HG02852 (cell line): Measurements from ENCODE around the gene WDR26.
"Not testable (repeated sequence)": the region's sequence is repeated elsewhere in the genome, so short reads cannot be mapped to it uniquely, and the experiment has no call there.

Experiments
- ATAC-seq: cut with Tn5 transposase; IDR thresholded peaks from one replicate; pipeline ENCODE4 v1.9.1; 2021; ENCODE audit warnings: mild to moderate bottlenecking, moderate library complexity; ENCODE audit not compliant: unreplicated experiment

WDR26 gene

DNA sequence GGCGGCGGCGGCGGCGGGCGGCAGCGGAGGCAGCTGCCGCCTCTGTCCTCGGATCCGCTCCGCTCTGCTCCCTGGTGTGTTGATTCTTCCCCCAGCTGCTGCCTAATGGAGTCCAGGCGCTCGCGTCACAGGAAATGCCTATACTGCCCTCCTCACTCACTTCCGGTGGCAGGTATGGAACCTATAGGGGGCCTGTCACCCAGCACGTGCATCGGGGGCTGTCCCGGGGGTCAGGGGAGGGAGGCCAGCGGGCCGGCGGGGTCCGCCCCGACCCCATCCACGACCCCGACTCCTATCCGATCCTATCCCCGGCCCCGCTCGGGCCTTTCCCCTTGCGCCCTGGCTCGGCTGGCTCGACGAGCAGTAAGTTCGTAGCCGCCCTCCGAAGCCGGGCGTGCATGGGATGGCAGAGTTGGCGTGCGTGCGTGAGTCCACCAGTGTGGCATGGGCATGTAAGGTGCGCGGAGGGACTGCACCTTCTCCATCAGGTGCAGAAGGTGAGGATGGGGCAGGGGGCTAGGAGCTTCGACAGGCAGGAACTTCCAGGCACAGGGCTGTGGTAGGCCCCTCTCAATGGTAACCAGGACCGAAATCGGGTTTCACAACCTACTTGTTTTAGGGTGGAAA, at the start of gene WDR26:
WDR26 (minus strand) TSS at position 107 of the 627 bp plus-strand sequence.
- peak; percentile 90 for ATAC-seq

DNA sequence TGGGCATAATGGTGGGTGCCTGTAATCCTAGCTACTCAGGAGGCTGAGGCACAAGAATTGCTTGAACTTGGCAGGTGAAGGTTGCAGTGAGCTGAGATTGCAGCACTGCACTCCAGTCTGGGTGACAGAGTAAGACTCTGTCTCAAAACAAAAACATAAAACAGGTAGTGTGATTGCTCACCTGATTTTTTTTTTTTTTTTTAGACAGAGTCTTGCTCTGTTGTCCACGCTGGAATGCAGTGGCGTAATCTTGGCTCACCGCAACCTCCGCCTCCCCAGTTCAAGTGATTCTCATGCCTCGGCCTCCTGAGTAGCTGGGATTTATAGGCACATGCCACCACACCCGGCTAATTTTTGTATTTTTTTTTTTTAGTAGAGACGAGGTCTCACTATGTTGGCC, 48.6 kb upstream of the WDR26 start:
- not testable (repeated sequence) for ATAC-seq

DNA sequence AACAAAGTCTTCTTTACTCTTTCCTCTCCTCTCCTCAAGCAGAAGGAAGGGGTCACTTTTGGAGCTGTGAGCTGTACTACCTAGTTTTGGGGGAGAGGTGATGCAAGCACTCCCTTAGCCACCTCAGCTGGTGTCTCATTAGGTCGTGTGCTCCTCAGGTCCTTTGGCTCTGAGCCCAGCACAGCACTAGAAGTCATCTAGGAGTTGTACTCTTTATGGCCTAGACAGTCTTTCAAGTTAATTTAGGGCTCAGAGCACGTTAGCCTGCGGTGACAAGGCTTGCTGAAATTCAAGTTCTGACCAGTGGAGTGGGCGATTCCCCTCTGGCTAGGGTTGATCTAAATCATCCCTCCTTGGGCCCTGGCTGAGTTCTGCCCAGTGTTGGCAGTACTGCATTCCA, 48.0 kb upstream of the WDR26 start:
- no peak for ATAC-seq

DNA sequence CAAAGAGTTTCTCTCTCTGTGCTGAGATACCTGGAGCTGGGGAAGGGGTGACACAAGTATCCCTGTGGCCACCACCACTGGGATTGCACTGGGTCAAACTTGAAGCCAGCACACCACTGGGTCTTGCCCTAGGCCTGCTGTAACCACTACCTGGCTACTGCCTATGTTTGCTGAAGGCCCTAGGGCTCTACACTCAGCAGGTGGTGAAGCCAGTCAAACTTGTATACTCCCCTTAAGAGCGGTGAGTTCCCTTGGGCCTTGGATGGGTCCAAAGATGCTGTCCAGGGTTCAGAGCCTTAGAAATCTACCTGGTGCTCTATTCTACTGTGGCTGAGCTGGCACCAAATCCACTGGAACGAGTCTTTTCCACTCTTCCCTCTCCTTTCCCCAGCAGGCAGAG, 47.0 kb upstream of the WDR26 start:
- no peak for ATAC-seq

DNA sequence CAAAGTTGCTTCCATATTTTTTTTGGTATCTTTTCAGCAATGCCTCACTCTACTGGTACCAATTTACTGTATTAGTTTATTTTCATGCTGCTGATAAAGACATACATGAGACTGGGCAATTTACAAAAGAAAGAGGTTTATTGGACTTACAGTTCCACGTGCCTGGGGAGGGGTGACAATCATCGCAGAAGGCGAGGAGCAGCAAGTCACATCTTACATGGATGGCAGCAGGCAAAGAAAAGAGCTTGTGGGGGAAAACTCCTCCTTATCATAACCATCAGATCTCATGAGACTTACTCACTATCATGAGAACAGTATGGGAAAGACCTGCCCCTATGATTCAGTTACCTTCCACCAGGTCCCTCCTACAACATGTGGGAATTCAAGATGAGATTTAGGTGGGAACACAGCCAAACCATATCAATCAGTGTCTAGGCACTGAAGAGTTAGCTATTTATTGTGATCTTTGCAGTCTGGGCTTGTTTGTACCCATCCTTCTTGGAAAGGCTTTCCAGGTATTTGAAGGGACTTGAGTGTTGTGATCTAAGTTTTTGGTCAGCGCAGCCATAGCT, 46.4 kb upstream of the WDR26 start:
- not testable (repeated sequence) for ATAC-seq

DNA sequence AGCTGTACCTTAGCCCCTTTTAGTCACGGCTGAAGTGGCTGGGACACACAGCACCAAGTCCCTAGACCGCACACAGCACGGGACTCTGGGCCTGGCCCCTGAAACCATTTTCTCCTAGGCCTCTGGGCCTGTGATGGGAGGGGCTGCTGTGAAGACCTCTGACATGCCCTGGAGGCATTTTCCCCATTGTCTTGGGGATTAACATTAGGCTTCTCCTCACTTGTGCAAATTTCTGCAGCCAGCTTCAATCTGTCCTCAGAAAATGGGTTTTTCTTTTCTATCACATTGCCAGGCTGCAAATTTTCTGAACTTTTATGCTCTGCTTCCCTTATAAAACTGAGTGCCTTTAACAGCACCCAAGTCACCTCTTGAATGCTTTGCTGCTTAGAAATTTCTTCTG, 45.6 kb upstream of the WDR26 start:
- ATAC-seq: not testable (repeated sequence)

DNA sequence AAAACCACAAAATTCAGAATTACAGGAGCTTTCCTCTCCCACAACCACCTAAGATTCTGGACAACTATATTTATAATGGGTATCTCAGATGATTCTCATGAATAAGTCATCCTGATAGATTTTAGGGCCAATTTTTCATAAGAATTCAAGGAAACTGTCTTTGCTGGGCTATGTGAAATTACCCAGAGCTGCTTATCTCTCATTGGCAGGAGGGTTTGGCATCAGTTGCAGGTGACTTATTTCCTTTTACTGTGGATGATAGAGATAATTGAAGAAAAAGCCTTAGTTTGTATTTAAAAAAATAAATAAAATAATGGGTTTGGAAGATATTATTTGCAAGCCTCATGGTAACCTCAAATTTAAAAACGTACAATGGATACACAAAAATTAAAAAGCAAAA, 38.2 kb upstream of the WDR26 start:
- no peak for ATAC-seq

DNA sequence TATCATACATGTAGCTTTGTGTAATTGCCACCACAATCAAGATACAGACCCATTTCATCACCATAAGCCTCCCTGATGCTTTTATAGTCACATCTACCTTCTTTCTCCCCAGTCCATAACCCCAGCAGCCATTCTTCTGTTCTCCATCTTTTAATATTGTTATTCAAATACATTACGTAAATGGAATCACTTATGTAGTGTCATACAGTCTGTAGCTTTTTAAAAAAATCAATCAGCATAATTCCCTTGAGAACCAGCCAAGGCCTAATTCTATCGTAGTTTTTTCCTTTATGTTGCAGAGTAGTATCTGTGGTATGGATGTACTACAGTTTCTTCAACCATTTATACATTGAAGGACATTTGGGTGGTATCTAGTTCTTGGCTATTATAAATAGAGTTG, 31.6 kb upstream of the WDR26 start:
- no peak for ATAC-seq

DNA sequence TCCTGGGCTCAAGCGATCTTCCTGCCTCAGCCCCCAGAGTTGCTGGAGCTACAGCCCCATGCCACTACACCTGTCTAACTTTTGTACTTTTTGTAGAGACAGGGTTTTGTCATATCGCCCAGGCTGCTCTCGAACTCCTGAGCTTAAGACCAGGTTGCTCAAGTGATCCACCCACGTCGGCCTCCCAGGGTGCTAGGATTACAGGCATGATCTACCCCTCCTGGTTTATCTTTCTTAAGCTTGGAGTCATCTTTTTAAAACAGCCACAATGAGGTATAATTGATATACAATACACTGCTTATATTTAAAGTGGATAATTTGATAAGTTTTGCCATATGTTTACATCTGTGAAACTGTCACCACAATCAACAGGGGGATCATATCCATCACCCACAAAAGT, 25.4 kb upstream of the WDR26 start:
- ATAC-seq: no peak

DNA sequence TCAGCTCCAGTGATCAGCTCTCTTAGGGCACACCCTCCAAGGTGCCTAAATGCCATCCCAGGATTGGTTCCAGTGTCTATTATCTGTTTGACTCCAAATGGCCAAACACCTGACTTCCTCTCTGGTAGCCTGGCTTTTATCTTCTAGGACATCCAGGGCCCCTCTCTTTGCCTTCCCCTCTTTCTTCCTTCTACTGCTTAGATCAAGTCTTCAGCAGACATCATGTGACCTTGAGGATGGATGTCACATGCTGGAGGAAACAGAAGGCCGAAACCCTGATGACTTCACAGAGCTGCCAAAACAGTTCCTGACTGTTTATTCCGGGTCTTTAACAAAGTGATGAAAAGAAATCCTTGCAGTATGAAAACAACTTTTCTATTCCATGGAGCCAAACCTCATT, 24.4 kb upstream of the WDR26 start:
- ATAC-seq: no peak

DNA sequence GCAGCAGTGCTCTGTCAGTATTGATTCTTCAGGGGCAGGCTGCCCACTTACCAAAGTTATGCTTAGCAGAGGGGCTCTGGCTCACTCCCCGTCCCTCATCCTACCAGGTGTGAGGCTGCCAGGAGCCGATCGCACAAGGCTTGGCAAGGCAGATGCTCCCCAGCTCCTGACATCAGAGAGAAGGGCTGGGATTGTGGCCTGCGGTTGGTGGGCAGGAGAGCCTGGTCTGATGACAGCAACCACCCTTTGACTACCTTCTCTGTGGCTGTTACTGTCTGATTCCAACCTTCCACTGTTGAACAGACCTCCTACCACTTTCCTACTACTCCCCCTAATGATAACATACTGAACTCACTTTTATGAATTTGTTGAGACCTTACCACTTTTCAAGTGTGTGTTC, 23.7 kb upstream of the WDR26 start:
- no peak for ATAC-seq

DNA sequence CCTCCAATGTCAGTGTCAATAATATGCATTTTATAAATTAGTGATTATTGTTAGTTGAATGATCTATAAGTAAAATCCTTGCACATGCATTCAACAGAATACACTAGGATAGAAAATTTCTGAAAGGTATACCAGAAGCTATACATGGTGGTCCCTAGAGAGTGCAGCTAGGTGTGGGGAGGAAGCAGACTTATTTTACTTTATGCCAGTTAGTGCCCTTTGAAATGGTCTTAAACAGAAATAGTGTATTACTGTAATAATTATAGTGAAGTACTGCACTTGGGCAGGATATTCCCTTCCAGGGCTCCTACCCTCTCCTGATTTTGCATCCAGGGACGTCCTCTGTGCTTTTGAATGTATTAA, 23.2 kb upstream of the WDR26 start:
- no peak for ATAC-seq

DNA sequence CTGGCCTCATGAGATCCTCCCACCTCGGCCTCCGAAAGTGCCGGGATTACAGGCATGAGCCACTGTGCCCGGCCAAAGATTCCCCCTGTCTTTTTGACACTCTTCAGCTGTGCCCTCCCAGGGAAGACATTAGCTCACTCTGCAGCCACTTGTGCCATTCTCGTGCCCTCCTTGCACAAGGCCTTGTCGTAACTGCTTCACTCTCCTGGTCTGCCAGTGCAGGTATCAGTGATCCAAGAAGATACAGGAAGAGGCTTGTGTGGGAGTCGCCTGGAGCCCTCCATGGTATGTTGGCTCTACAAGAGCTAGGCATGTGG, 22.0 kb upstream of the WDR26 start:
- ATAC-seq: no peak

DNA sequence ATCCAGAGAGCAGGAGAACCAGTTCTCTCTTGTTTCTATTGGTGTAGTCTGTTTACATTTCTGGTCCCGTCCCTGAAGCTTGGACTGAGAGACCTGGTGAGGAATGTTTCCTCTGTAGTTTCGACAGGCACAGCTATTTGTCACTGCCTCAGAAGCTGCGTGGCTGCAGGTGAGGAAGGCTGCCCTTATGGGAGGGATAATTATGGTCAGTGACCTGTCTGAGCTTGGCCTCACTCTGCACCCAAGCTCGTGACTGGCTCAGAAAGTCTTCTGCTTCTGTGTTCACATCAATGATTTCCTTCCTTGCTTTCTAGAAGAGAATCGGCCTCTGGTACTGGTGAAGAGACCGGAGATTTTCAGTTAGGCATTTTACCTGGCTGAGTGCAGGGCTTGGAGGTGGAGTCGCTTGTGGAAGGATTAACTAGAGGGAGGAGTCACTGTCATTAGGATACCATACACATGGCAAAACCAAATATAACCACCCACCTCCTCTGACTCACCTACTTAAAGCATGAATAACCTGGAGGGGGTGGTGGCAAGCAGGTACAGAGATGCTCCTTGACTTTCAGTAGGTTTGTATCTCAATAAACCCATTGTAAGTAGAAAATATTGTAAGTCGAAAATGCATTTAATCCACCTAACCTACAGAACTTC, 19.9 kb upstream of the WDR26 start:
- no peak for ATAC-seq

DNA sequence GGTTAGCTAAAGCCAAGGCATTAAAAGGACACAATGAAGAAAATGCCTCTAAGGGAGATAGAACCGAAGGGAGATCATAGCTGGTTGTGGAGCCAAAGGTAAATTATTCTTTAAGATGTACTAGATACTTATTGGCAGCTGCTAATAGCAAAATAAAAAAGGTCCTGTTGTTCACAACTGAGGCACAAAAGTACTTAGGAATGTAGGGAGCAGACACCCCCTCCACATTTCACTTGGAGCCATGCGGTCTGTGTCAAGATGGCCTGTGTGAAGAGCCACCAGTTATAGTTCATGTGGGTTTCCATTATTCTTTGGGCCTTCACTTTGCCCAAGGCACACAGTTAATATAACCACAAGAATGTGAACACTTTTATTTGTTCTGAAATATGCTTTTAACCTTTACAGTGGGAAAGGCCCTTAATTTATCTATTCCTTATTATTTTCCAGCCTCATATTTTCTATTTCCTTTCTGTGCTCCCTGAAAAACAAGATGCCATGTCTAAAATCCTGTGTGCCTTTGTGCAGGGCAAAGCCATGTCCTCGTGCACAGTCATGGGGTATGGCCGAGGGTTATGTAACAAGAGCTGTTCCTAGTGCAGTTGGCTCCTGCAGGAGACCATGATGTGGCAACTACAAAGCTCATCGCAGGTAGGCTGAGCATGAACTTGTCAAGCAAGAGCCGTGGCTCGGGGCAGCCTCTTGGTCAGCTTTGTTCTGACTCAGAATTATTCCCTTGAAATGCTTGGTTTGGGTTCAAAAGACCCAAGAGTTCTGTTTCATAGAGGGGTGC, 16.2 kb upstream of the WDR26 start:
- no peak for ATAC-seq

DNA sequence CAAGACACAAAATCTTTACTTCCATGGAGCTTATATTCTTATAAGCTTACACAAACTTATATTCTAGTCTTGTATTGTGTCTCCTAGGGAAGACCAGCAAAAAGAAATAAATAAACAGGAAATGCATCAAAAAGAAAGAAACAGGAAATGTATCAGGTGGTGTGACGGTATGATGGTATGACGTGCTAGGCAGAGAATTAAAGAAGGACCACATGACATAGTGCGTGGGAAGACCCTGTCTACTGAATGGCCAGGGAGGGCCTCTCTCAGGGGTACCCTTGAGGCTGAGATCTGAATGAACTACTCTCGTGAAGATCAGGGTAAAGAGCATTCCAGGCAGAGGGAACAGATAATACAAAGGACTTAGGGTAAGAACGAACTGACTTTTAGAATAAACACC, 15.6 kb upstream of the WDR26 start:
- ATAC-seq: no peak

DNA sequence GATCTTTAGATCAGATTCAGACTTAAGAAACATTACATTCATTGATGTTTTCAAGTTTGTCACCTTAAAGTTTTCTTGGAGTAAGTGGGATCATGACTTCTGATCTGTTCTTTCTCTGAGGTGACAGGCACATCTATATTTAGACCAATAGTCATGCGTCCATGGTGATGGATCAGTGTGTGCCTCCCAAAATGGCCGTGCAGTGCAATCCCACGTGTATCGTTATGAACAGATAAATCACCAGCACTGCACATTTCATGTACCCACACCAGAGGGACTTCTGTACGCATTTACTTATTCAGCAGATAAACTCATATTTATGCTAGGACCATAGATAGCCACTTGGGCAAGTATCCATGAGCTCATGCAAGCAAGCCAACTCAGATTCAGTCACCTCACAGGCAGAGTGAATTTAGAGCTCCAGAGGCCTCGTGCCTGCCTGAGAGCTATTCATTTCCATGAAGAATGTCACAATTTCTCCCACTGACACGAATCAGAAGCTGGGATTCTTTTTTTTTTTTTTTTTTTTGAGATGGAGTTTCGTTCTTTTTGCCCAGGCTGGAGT, 13.9 kb upstream of the WDR26 start:
- ATAC-seq: no peak

DNA sequence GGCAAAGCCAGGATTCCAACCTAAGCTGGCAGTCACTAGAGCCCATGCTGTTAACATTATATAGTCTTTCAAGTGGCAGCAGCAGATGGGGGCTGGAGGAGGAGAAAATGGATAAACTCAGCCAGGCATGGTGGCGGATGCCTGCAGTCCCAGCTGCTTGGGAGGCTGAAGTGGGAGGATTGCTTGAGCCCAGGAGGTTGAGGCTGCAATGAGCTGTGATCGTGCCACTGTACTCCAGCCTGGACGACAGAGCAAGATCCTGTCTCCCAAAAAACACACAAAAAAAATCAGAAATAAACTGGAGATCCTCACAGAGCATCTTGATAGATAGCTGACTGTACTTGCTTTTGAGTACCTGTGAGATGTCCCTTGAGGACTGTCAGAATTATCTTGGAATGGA, 13.4 kb upstream of the WDR26 start:
- no peak for ATAC-seq

DNA sequence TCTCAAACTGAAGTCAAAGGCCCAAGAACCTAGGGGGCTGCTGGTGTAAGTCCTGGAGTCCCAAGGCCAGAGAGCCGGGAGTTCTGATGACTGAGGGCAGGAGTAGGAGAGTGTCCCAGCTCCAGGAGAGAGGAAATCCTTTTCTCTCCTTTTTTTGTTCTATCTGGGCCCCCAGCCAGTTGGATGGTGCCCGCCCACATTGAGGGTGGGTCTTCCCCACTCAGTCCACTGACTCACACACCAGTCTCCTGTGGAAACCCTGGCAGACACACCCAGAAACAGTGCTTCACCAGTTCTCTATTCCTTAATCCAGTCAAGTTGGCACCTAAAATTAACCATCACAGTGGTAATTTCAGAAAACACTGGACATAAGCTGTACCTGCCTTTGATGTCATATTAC, 12.7 kb upstream of the WDR26 start:
- ATAC-seq: no peak

DNA sequence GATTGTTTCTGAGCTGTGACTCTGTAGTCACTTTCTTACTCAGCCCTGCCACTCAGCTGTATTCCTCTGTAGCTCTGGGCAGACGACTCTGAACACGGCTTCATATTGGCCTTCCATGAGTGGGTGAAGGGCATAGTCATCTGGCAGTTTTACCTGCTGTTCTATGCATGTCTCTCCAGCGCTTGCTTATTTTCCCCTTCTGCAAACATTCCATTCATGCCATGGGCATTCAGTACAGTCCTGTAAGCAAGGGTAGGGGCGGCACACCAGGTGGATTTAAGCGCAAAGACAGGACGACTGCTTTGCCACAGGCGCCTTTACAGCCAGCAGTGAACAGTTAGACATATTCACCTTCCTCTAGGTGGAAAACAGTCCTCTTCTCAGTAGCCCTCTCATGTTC, 4.4 kb upstream of the WDR26 start:
- no peak for ATAC-seq

DNA sequence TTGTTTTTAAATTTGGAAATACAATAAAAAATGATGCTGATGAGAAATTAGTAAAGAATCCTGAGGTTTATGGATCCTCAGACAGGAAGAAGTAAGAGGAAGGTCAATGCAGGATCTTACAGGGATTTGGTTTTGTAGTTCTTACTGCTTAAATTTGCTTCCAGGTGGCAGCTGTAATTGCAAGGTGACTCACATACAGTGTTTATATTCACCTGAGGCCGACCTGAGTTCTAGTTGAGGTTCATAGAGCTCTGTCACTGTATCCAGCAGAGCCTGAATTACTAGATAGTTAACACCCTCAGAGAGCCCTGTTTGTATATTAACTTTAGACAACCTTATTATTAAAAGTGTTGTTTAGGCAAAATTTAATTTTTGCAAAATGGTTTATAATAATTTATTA, 1.4 kb upstream of the WDR26 start:
- ATAC-seq: no peak

DNA sequence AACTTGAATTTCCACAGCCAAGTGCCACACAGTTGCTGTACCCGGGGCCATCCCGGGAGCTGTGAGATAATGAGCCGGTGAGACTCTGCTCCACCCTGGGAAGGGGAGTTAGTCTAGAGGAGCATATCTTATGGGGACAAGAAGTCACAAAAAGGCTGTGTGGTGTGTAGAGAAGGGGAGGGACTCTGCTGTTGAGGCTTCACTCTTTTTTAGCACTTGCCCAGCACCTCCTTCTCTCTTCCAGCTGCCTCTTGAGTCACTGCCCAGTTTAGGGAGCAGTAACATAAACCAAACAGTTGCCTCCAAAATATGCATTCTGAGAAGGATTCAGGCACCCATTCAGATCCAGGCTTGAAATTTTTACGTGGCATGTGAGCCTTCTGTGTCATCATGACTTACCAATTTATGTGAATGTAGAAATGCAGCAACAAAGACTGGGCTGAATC, 744 bp upstream of the WDR26 start:
- ATAC-seq: peak; percentile 13
